Hepatocyte (in vitro differentiated cells): Measurements from ENCODE around the gene DHRS12.

Source experiments
- CTCF ChIP-seq: fragments of 200-600 bp; sonication (generic); IDR thresholded peaks from 2 replicates; pipeline ENCODE4 v1.5.1; 2016; ENCODE audit warnings: antibody characterized with exemption, mild to moderate bottlenecking; ENCODE audit not compliant: poor library complexity
- EZH2 ChIP-seq: fragments of 200-600 bp; sonication (generic); IDR thresholded peaks from 2 replicates; pipeline ENCODE4 v1.6.1; 2016; ENCODE audit warnings: antibody characterized with exemption, mild to moderate bottlenecking, borderline replicate concordance
- EZH2phosphoT487 ChIP-seq: fragments of 200-600 bp; sonication (generic); IDR thresholded peaks from one replicate; pipeline ENCODE4 v1.6.1; 2018; ENCODE audit warnings: antibody characterized with exemption, mild to moderate bottlenecking, low read depth, moderate library complexity; ENCODE audit not compliant: unreplicated experiment, severe bottlenecking

GRCh38 chr13:51805313-51805712 lies 1.4 kb upstream of the DHRS12 start:
- TF ChIP-seq CTCF = no peak
- TF ChIP-seq EZH2phosphoT487 = no peak
- TF ChIP-seq EZH2 = no peak
